Smooth muscle cell (in vitro differentiated cells): ENCODE results near the gene DUOX2. TPM values are rescaled to one million over a fixed set of nuclear protein-coding genes. Genes with fewer than 3 reads are reported as not detected.

ENCODE experiments used
- DNase-seq: peaks from one replicate; lab custom pipeline; 2025; ENCODE audit not compliant: unreplicated experiment; lab: John Stamatoyannopoulos, UW
- H2AFZ ChIP-seq: fragments of 200-600 bp; sonication (generic); 2 replicates; pipeline ENCODE4 v1.6.0; 2016; ENCODE audit warnings: antibody characterized with exemption, low read depth, mild to moderate bottlenecking
- H3F3A ChIP-seq: fragments of 200-600 bp; sonication (generic); 2 replicates; pipeline ENCODE4 v1.6.0; 2017; ENCODE audit warnings: antibody characterized with exemption, low read depth
- H3K27ac ChIP-seq: fragments of 200-600 bp; sonication (generic); 2 replicates; pipeline ENCODE4 v1.5.1; 2016; ENCODE audit warnings: low read depth, mild to moderate bottlenecking
- H3K27me3 ChIP-seq: fragments of 200-600 bp; sonication (generic); 2 replicates; pipeline ENCODE4 v1.6.1; 2016; ENCODE audit warnings: low read depth, mild to moderate bottlenecking
- H3K36me3 ChIP-seq: fragments of 200-600 bp; sonication (generic); 2 replicates; pipeline ENCODE4 v1.5.1; 2016; ENCODE audit warnings: low read depth
- H3K4me1 ChIP-seq: fragments of 200-600 bp; sonication (generic); 2 replicates; pipeline ENCODE4 v1.5.1; 2016; ENCODE audit warnings: low read depth
- H3K4me2 ChIP-seq: fragments of 200-600 bp; sonication (generic); 2 replicates; pipeline ENCODE4 v1.6.0; 2016; ENCODE audit warnings: mild to moderate bottlenecking
- H3K4me3 ChIP-seq: fragments of 200-600 bp; sonication (generic); 2 replicates; pipeline ENCODE4 v1.5.1; 2016; ENCODE audit warnings: mild to moderate bottlenecking
- H3K79me2 ChIP-seq: fragments of 200-600 bp; sonication (generic); 2 replicates; pipeline ENCODE4 v1.6.0; 2016; ENCODE audit warnings: low read depth, mild to moderate bottlenecking
- H3K9ac ChIP-seq: fragments of 200-600 bp; sonication (generic); 2 replicates; pipeline ENCODE4 v1.6.0; 2016; ENCODE audit warnings: low read depth
- H3K9me3 ChIP-seq: fragments of 200-600 bp; sonication (generic); replicated peaks from 2 replicates; pipeline ENCODE4 v1.5.1; 2016; ENCODE audit warnings: low read depth
- H4K20me1 ChIP-seq: fragments of 200-600 bp; sonication (generic); 2 replicates; pipeline ENCODE4 v1.6.0; 2016; ENCODE audit warnings: low read depth
- CTCF ChIP-seq: fragments of 200-600 bp; sonication (generic); IDR thresholded peaks from 2 replicates; pipeline ENCODE4 v1.5.1; 2017; ENCODE audit warnings: borderline replicate concordance, mild to moderate bottlenecking, antibody characterized with exemption; ENCODE audit not compliant: insufficient read depth, poor library complexity, severe bottlenecking
- WGBS: methylation state at CpG from one replicate; pipeline ENCODE4 v1.1.7; 2016; ENCODE audit warnings: low lambda C conversion rate; 5-methylcytosine and 5-hydroxymethylcytosine counted together
- polyA plus RNA-seq: library from polyadenylated mRNA; unstranded; fragments of >200 nt; fragmentation: Nextera tagmentation; extraction: Ambion mirVana; gene quantifications from 2 replicates; pipeline ENCODE4 v1.2.1, GENCODE V29; 2016
- total RNA-seq: library from RNA; depleted of rRNA; stranded (reverse); fragments of >200 nt; gene quantifications from 2 replicates; pipeline ENCODE4 v1.2.3, GENCODE V29; 2014

The DUOX2 gene
- total and polyA plus RNA-seq, 2 experiments from 2014 or later = 0.34 to 1.4 TPM

GRCh38 chr15:45088801-45089711 is 24.9 kb downstream of the DUOX2 start:
- peak overlapping the region; percentile 75 for H3K9ac ChIP-seq
- no peak for DNase-seq

GRCh38 chr15:45087513-45087912 is 26.5 kb downstream of the DUOX2 start:
- Histone ChIP-seq H3K9ac (no peak overlapping the region), H3K4me2 (no peak overlapping the region), H3K27ac (no peak overlapping the region), H3K79me2 (no peaks in the 10 kb centered on the region), H3K4me3 (no peak overlapping the region), H3F3A (no peaks in the 10 kb centered on the region), H3K27me3 (peaks cover 11% of the 10 kb centered on the region), H3K36me3 (no peaks in the 10 kb centered on the region), H2AFZ (no peak overlapping the region), H3K9me3 (no peaks in the 10 kb centered on the region), H4K20me1 (peaks cover 4% of the 10 kb centered on the region), H3K4me1 (no peaks in the 10 kb centered on the region)
- DNase-seq = no peak
- WGBS = 54% methylated on average over 1 of the region's 1 CpG
- no peak for TF ChIP-seq CTCF

More at GRCh38 chr15:45088801-45089711, 24.9 kb downstream of the DUOX2 start:
- Histone ChIP-seq H3K4me3 (no peak overlapping the region), H3K79me2 (no peaks in the 10 kb centered on the region), H3F3A (no peaks in the 10 kb centered on the region), H3K4me2 (peak overlapping the region; percentile 56), H3K27ac (peak overlapping the region; percentile 96), H3K4me1 (no peaks in the 10 kb centered on the region), H3K36me3 (no peaks in the 10 kb centered on the region), H3K9me3 (no peaks in the 10 kb centered on the region), H3K27me3 (peaks cover 11% of the 10 kb centered on the region), H2AFZ (no peak overlapping the region), H4K20me1 (peaks cover 4% of the 10 kb centered on the region)
- WGBS = 15% methylated on average over 10 of the region's 10 CpGs
- no peak for TF ChIP-seq CTCF

- H3K27ac ChIP-seq = no peak overlapping the region
- H3K36me3 ChIP-seq = no peaks in the 10 kb centered on the region
- H3F3A ChIP-seq = no peaks in the 10 kb centered on the region
- H3K4me3 ChIP-seq = no peak overlapping the region
- 89% methylated on average over 3 of the region's 3 CpGs for WGBS
- peaks cover 1% of the 10 kb centered on the region for H4K20me1 ChIP-seq
- H3K79me2 ChIP-seq = no peaks in the 10 kb centered on the region
- H3K27me3 ChIP-seq = peaks cover 11% of the 10 kb centered on the region
- H3K4me2 ChIP-seq = no peak overlapping the region
- H3K9me3 ChIP-seq = no peaks in the 10 kb centered on the region
- no peak overlapping the region for H2AFZ ChIP-seq
- H3K9ac ChIP-seq = no peak overlapping the region
- no peaks in the 10 kb centered on the region for H3K4me1 ChIP-seq
- TF ChIP-seq CTCF = no peak
- no peak for DNase-seq
Observed at GRCh38 chr15:45084163-45084562, 29.8 kb downstream of the DUOX2 start.
